HUES48 (cell line): Measurements from ENCODE around the gene ADAMTS19.

Source experiments
- H3K27ac ChIP-seq: one replicate; pipeline ENCODE4 v1.7.0; 2013; ENCODE audit warnings: low read depth, low read length, inconsistent platforms
- H3K27me3 ChIP-seq: 2 replicates; pipeline ENCODE4 v1.6.1; 2013; ENCODE audit warnings: mild to moderate bottlenecking, low read length; ENCODE audit not compliant: control insufficient read depth, insufficient read depth
- H3K36me3 ChIP-seq: 2 replicates; pipeline ENCODE4 v1.6.1; 2013; ENCODE audit warnings: low read length; ENCODE audit not compliant: control insufficient read depth, insufficient read depth
- H3K4me1 ChIP-seq: 2 replicates; pipeline ENCODE4 v1.6.1; 2013; ENCODE audit warnings: mild to moderate bottlenecking, low read length; ENCODE audit not compliant: control insufficient read depth, insufficient read depth
- H3K4me3 ChIP-seq: 2 replicates; pipeline ENCODE4 v1.5.1; 2013; ENCODE audit warnings: mild to moderate bottlenecking, low read depth, low read length
- H3K9ac ChIP-seq: 2 replicates; pipeline ENCODE4 v1.6.1; 2013; ENCODE audit warnings: mild to moderate bottlenecking, low read depth, low read length, moderate library complexity
- H3K9me3 ChIP-seq: 2 replicates; pipeline ENCODE4 v1.6.1; 2013; ENCODE audit warnings: low read length; ENCODE audit not compliant: control insufficient read depth, insufficient read depth

The ADAMTS19 gene

GRCh38 chr5:129767927-129768380 lies 307.9 kb downstream of the ADAMTS19 start:
- Histone ChIP-seq H3K9me3 (no peaks in the 10 kb centered on the region), H3K27ac (no peak overlapping the region), H3K27me3 (no peaks in the 10 kb centered on the region), H3K36me3 (no peaks in the 10 kb centered on the region), H3K4me3 (no peak overlapping the region), H3K4me1 (no peaks in the 10 kb centered on the region), H3K9ac (no peak overlapping the region)

- Histone ChIP-seq H3K27ac (no peak overlapping the region), H3K36me3 (no peaks in the 10 kb centered on the region), H3K4me3 (no peak overlapping the region), H3K4me1 (no peaks in the 10 kb centered on the region), H3K9ac (no peak overlapping the region), H3K27me3 (no peaks in the 10 kb centered on the region), H3K9me3 (no peaks in the 10 kb centered on the region)
Observed at GRCh38 chr5:129768735-129769134, 308.6 kb downstream of the ADAMTS19 start.

GRCh38 chr5:129770024-129770820 lies 310.1 kb downstream of the ADAMTS19 start:
- Histone ChIP-seq H3K27ac (no peak overlapping the region), H3K4me1 (no peaks in the 10 kb centered on the region), H3K36me3 (no peaks in the 10 kb centered on the region), H3K27me3 (no peaks in the 10 kb centered on the region), H3K9ac (no peak overlapping the region), H3K9me3 (no peaks in the 10 kb centered on the region), H3K4me3 (no peak overlapping the region)

- no peaks in the 10 kb centered on the region for H3K36me3 ChIP-seq
Observed at GRCh38 chr5:129771058-129771838, 311.1 kb downstream of the ADAMTS19 start.

GRCh38 chr5:129773376-129773775 lies 313.3 kb downstream of the ADAMTS19 start:
- Histone ChIP-seq H3K4me3 (no peak overlapping the region), H3K27ac (no peak overlapping the region), H3K4me1 (no peaks in the 10 kb centered on the region), H3K36me3 (no peaks in the 10 kb centered on the region), H3K27me3 (no peaks in the 10 kb centered on the region), H3K9me3 (no peaks in the 10 kb centered on the region), H3K9ac (no peak overlapping the region)

More at GRCh38 chr5:129771058-129771838, 311.1 kb downstream of the ADAMTS19 start:
- Histone ChIP-seq H3K27ac (no peak overlapping the region), H3K9ac (no peak overlapping the region), H3K4me1 (no peaks in the 10 kb centered on the region), H3K27me3 (no peaks in the 10 kb centered on the region), H3K9me3 (no peaks in the 10 kb centered on the region), H3K4me3 (no peak overlapping the region)

- H3K4me3 ChIP-seq, result no peak overlapping the region
- no peaks in the 10 kb centered on the region for H3K9me3 ChIP-seq
- H3K36me3 ChIP-seq, result no peaks in the 10 kb centered on the region
- no peaks in the 10 kb centered on the region for H3K27me3 ChIP-seq
- H3K4me1 ChIP-seq, result no peaks in the 10 kb centered on the region
- no peak overlapping the region for H3K27ac ChIP-seq
- H3K9ac ChIP-seq, result no peak overlapping the region
Observed at GRCh38 chr5:129781594-129781993, 321.5 kb downstream of the ADAMTS19 start.
